Endothelial cell (in vitro differentiated cells): ENCODE data around the gene AMELY. TPM values are rescaled to one million over a fixed set of nuclear protein-coding genes. Genes with fewer than 3 reads are reported as not detected.
"Not testable (repeated sequence)": the region's sequence is repeated elsewhere in the genome, so short reads cannot be mapped to it uniquely, and the experiment has no call there.

Experiments
- DNase-seq: peaks from one replicate; pipeline ENCODE4 v3.0.0; 2021; ENCODE audit warnings: low spot score
- H3K27ac Mint-ChIP-seq: one replicate; pipeline ENCODE4 v1.8.0; 2021; ENCODE audit warnings: mixed read lengths, inconsistent platforms; ENCODE audit not compliant: unreplicated experiment
- H3K27me3 Mint-ChIP-seq: one replicate; pipeline ENCODE4 v1.8.0; 2021; ENCODE audit warnings: mild to moderate bottlenecking, moderate library complexity, mixed read lengths, inconsistent platforms; ENCODE audit not compliant: unreplicated experiment
- H3K36me3 Mint-ChIP-seq: one replicate; pipeline ENCODE4 v1.8.0; 2021; ENCODE audit warnings: mild to moderate bottlenecking, low read depth, mixed read lengths, inconsistent platforms; ENCODE audit not compliant: unreplicated experiment
- H3K4me1 Mint-ChIP-seq: one replicate; pipeline ENCODE4 v1.8.0; 2021; ENCODE audit warnings: mild to moderate bottlenecking, mixed read lengths, inconsistent platforms; ENCODE audit not compliant: unreplicated experiment
- H3K4me3 Mint-ChIP-seq: one replicate; pipeline ENCODE4 v1.8.0; 2021; ENCODE audit warnings: mild to moderate bottlenecking, mixed read lengths, inconsistent platforms; ENCODE audit not compliant: unreplicated experiment
- H3K9me3 Mint-ChIP-seq: one replicate; pipeline ENCODE4 v1.8.0; 2021; ENCODE audit warnings: mixed read lengths, inconsistent platforms; ENCODE audit not compliant: unreplicated experiment
- total RNA-seq: library from RNA; stranded (reverse); fragmentation: NEBNext Ultra II Directional; extraction: Animal tissue kit (Norgen Biotek cat#: 25700); gene quantifications from one replicate; pipeline ENCODE4 v1.2.1, GENCODE V29; 2021; ENCODE audit not compliant: unreplicated experiment
- TF ChIP-seq, protein P1 (sequence below): fragments of 200-600 bp; sonication (generic); IDR thresholded peaks from one replicate; pipeline ENCODE4 v1.5.0; 2021; ENCODE audit warnings: antibody characterized with exemption; ENCODE audit not compliant: unreplicated experiment

Gene AMELY
- total RNA-seq, 1 donor from 2014 or later, result not detected

GRCh38 chrY:6910372-6911252, 940 bp downstream of the AMELY start, which contains the start of gene TBL1Y:
Gene TBL1Y, plus strand, starts transcription at chrY:6910697. Its CDS starts 114,388 bp downstream, at chrY:7025085.
- TF ChIP-seq, protein P1, sequence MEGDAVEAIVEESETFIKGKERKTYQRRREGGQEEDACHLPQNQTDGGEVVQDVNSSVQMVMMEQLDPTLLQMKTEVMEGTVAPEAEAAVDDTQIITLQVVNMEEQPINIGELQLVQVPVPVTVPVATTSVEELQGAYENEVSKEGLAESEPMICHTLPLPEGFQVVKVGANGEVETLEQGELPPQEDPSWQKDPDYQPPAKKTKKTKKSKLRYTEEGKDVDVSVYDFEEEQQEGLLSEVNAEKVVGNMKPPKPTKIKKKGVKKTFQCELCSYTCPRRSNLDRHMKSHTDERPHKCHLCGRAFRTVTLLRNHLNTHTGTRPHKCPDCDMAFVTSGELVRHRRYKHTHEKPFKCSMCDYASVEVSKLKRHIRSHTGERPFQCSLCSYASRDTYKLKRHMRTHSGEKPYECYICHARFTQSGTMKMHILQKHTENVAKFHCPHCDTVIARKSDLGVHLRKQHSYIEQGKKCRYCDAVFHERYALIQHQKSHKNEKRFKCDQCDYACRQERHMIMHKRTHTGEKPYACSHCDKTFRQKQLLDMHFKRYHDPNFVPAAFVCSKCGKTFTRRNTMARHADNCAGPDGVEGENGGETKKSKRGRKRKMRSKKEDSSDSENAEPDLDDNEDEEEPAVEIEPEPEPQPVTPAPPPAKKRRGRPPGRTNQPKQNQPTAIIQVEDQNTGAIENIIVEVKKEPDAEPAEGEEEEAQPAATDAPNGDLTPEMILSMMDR, result no peak
- Mint-ChIP-seq H3K27me3 (peaks cover 2% of the 10 kb centered on the region), H3K27ac (no peak within 1 kb of the TSS), H3K4me3 (peak within 1 kb of the TSS; percentile 85), H3K36me3 (no peaks in the 10 kb centered on the region), H3K9me3 (no peaks in the 10 kb centered on the region), H3K4me1 (peaks cover 3% of the 10 kb centered on the region)
- peak; percentile 38 for DNase-seq

- Mint-ChIP-seq H3K4me3 (peak overlapping the region; percentile 83), H3K9me3 (no peaks in the 10 kb centered on the region), H3K4me1 (peaks cover 3% of the 10 kb centered on the region), H3K27ac (no peak overlapping the region), H3K27me3 (peaks cover 2% of the 10 kb centered on the region), H3K36me3 (no peaks in the 10 kb centered on the region)
- peak; percentile 6 for DNase-seq
- TF ChIP-seq, protein P1, result no peak
These were observed 1.7 kb downstream of the AMELY start for GRCh38 chrY:6909856-6910255.

DNA sequence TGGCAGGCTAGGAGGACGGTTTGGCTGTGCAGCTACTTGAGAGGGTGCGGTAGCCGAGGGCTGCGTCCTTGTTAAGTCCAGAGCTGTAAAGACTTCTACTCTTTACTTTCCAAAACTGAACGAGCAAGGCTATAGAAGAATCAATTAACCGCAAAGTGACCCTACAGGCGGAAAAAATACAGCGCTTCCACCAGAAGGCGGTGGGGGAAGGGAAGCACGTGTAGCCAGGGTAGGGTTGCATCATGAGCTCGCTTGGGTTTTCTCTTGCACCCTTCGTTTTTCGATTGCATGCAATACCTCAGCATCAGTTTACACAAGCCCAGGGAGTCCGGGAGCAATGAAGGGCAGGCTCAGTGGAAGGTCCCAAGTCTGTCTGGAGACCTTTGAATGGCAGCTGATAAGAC, 2.4 kb downstream of the AMELY start:
- Mint-ChIP-seq H3K4me3 (peak overlapping the region; percentile 83), H3K36me3 (no peaks in the 10 kb centered on the region), H3K9me3 (no peaks in the 10 kb centered on the region), H3K4me1 (peaks cover 3% of the 10 kb centered on the region), H3K27ac (no peak overlapping the region), H3K27me3 (peaks cover 2% of the 10 kb centered on the region)
- TF ChIP-seq, protein P1, result no peak
- DNase-seq, result peak; percentile 15

GRCh38 chrY:6908021-6908420, 3.5 kb downstream of the AMELY start:
- not testable (repeated sequence) for H3K27ac Mint-ChIP-seq, H3K36me3 Mint-ChIP-seq, H3K9me3 Mint-ChIP-seq, H3K27me3 Mint-ChIP-seq, H3K4me1 Mint-ChIP-seq, DNase-seq, H3K4me3 Mint-ChIP-seq

DNA sequence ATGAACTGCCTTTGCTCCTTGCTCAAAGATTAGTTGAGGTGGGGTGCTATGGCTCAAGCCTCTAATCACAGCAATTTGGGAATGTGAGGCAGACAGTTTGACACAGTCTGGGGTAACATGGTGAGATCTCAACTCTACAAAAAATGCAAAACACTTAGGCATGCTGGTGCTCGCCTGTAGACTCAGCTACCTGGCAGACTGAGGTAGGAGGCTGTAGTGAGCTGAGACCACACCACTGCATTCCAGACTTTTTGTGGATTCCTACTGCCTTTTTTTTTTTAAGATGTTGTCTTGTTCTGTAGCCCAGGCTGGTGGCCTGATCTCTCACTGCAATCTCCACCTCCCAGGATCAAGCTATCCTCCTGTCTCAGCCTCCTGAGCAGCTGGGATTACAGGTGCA, 4.0 kb downstream of the AMELY start:
- Mint-ChIP-seq H3K9me3 (no peaks in the 10 kb centered on the region), H3K4me1 (peaks cover 3% of the 10 kb centered on the region), H3K27me3 (peaks cover 2% of the 10 kb centered on the region), H3K36me3 (no peaks in the 10 kb centered on the region), H3K27ac (no peak overlapping the region), H3K4me3 (no peak overlapping the region)
- DNase-seq, result no peak
- TF ChIP-seq, protein P1, result no peak

- H3K9me3 Mint-ChIP-seq, H3K4me1 Mint-ChIP-seq, DNase-seq, H3K27ac Mint-ChIP-seq, H3K27me3 Mint-ChIP-seq, H3K36me3 Mint-ChIP-seq, H3K4me3 Mint-ChIP-seq: not testable (repeated sequence)
These were observed 9.4 kb downstream of the AMELY start for GRCh38 chrY:6902116-6902515.
